ENCODE data around the gene NLK. TPM values are rescaled to one million over a fixed set of nuclear protein-coding genes. Genes with fewer than 3 reads are reported as not detected.

Gene NLK
- total and polyA plus RNA-seq, 2 of the 13 experiments (the other 11 are each of a cell fraction or from before 2014, with no cell fraction given): 13.4 to 14.6 TPM

DNA sequence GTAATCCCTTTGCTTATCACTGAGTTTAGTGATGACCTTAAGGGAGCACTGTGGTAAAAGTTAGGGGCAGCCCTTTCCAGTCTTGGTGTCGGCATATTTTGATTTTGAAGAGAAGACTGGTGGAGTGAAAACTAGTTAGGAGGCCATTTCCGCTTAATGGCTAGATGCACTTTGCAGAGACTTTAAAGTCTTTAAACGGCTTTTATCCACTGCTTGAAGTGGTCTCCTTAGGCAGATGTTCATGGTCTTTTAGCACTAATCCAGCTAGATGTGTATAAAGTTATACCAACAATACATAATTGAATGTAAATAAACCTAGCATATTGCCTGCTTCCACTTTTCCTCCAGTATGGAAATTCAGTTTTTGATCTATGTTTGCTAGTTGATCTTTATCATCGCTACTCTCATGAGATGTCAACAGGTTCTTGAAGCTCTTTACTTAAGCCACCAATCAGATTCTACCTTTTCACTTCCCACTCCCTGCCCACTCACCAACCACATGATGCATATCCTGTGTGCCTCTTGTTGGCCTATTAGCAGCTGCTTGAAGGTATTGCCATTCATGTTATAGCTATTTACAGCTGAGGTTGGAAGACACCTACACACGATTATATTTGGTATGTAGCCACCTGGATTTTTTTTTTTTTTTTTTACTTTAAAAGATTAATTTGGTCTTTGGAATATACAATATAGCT, 132.0 kb downstream of the NLK start:
- H3K27ac ChIP-seq (ENCODE audit: extremely low read length, insufficient read depth, low read length): no peak overlapping the region
- H2AFZ ChIP-seq (ENCODE audit: low read length): no peak overlapping the region
- TF ChIP-seq SRSF9 (IDR thresholded peaks at IDR 0.05; ENCODE audit: borderline replicate concordance, insufficient read depth, low read depth, low read length, poor library complexity, severe bottlenecking): no peak
- TF ChIP-seq U2AF2 (IDR thresholded peaks at IDR 0.05; ENCODE audit: low read depth, low read length): no peak
- TF ChIP-seq, protein P1, sequence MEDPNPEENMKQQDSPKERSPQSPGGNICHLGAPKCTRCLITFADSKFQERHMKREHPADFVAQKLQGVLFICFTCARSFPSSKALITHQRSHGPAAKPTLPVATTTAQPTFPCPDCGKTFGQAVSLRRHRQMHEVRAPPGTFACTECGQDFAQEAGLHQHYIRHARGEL (CRISPR knock-in tag; IDR thresholded peaks at IDR 0.05): no peak
- TF ChIP-seq, protein P2, sequence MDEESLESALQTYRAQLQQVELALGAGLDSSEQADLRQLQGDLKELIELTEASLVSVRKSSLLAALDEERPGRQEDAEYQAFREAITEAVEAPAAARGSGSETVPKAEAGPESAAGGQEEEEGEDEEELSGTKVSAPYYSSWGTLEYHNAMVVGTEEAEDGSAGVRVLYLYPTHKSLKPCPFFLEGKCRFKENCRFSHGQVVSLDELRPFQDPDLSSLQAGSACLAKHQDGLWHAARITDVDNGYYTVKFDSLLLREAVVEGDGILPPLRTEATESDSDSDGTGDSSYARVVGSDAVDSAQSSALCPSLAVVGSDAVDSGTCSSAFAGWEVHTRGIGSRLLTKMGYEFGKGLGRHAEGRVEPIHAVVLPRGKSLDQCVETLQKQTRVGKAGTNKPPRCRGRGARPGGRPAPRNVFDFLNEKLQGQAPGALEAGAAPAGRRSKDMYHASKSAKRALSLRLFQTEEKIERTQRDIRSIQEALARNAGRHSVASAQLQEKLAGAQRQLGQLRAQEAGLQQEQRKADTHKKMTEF (CRISPR knock-in tag; IDR thresholded peaks at IDR 0.05): no peak
- TF ChIP-seq, protein P3, sequence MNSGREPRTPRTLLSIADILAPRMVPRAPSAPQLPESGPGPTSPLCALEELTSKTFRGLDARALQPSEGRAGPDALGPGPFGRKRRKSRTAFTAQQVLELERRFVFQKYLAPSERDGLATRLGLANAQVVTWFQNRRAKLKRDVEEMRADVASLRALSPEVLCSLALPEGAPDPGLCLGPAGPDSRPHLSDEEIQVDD (CRISPR knock-in tag; IDR thresholded peaks at IDR 0.05; ENCODE audit: borderline replicate concordance): no peak
- no peak for TF ChIP-seq ZNF207 (IDR thresholded peaks at IDR 0.05; ENCODE audit: borderline replicate concordance)
- TF ChIP-seq, protein P4, sequence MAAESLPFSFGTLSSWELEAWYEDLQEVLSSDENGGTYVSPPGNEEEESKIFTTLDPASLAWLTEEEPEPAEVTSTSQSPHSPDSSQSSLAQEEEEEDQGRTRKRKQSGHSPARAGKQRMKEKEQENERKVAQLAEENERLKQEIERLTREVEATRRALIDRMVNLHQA (CRISPR knock-in tag; IDR thresholded peaks at IDR 0.05): no peak
- no peak for TF ChIP-seq CC2D1A (CRISPR knock-in tag; IDR thresholded peaks at IDR 0.05)
- TF ChIP-seq, protein P5, sequence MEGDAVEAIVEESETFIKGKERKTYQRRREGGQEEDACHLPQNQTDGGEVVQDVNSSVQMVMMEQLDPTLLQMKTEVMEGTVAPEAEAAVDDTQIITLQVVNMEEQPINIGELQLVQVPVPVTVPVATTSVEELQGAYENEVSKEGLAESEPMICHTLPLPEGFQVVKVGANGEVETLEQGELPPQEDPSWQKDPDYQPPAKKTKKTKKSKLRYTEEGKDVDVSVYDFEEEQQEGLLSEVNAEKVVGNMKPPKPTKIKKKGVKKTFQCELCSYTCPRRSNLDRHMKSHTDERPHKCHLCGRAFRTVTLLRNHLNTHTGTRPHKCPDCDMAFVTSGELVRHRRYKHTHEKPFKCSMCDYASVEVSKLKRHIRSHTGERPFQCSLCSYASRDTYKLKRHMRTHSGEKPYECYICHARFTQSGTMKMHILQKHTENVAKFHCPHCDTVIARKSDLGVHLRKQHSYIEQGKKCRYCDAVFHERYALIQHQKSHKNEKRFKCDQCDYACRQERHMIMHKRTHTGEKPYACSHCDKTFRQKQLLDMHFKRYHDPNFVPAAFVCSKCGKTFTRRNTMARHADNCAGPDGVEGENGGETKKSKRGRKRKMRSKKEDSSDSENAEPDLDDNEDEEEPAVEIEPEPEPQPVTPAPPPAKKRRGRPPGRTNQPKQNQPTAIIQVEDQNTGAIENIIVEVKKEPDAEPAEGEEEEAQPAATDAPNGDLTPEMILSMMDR (CRISPR knock-in tag; IDR thresholded peaks at IDR 0.05): no peak
- TF ChIP-seq ZNF605 (CRISPR knock-in tag; IDR thresholded peaks at IDR 0.05): no peak
- TF ChIP-seq, protein P6, sequence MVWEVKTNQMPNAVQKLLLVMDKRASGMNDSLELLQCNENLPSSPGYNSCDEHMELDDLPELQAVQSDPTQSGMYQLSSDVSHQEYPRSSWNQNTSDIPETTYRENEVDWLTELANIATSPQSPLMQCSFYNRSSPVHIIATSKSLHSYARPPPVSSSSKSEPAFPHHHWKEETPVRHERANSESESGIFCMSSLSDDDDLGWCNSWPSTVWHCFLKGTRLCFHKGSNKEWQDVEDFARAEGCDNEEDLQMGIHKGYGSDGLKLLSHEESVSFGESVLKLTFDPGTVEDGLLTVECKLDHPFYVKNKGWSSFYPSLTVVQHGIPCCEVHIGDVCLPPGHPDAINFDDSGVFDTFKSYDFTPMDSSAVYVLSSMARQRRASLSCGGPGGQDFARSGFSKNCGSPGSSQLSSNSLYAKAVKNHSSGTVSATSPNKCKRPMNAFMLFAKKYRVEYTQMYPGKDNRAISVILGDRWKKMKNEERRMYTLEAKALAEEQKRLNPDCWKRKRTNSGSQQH (CRISPR knock-in tag; IDR thresholded peaks at IDR 0.05; ENCODE audit: low read depth): no peak
- TF ChIP-seq REL (CRISPR knock-in tag; conservative IDR thresholded peaks at IDR 0.05): no peak
- TF ChIP-seq ZNF33A (CRISPR knock-in tag; IDR thresholded peaks at IDR 0.05; ENCODE audit: borderline replicate concordance): no peak
- no peak for TF ChIP-seq NR3C1 (CRISPR knock-in tag; IDR thresholded peaks at IDR 0.05)
- TF ChIP-seq, protein P7, sequence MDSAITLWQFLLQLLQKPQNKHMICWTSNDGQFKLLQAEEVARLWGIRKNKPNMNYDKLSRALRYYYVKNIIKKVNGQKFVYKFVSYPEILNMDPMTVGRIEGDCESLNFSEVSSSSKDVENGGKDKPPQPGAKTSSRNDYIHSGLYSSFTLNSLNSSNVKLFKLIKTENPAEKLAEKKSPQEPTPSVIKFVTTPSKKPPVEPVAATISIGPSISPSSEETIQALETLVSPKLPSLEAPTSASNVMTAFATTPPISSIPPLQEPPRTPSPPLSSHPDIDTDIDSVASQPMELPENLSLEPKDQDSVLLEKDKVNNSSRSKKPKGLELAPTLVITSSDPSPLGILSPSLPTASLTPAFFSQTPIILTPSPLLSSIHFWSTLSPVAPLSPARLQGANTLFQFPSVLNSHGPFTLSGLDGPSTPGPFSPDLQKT (CRISPR knock-in tag; IDR thresholded peaks at IDR 0.05; ENCODE audit: borderline replicate concordance): no peak
- TF ChIP-seq ZSCAN12 (CRISPR knock-in tag; IDR thresholded peaks at IDR 0.05): no peak
- no peak for TF ChIP-seq HDAC6 (IDR thresholded peaks at IDR 0.05; ENCODE audit: low read depth, low read length)

More for the DNA sequence above, 132.0 kb downstream of the NLK start:
- peaks cover 0 to 2% of the 10 kb centered on the region in 2 experiments; a peak in 3 of 5 replicates for H3K36me3 ChIP-seq (replicated peaks in 1 of 2; ENCODE audit: control insufficient read depth in 1 of 2, insufficient read depth in 2 of 2, low read length in 2 of 2)
- BruUV-seq (replicated peaks): no TSS peak
- H3K79me2 ChIP-seq (ENCODE audit: insufficient read depth, low read length): no peaks in the 10 kb centered on the region
- no peaks in the 10 kb centered on the region for H4K20me1 ChIP-seq (ENCODE audit: insufficient read depth, low read length)
- H3K4me3 ChIP-seq (replicated peaks in 1 of 3; ENCODE audit: insufficient read depth in 1 of 3, low read depth in 2 of 3, low read length in 3 of 3): no peak overlapping the region
- H3K4me2 ChIP-seq (ENCODE audit: low read depth, low read length): no peak overlapping the region
- H3K4me1 ChIP-seq (ENCODE audit: insufficient read depth, low read length): peaks cover 7% of the 10 kb centered on the region
- no peak for DNase-seq (ENCODE audit: low spot score)
- no peaks in the 10 kb centered on the region for H3K9me3 ChIP-seq (ENCODE audit: low read length)
- no peak overlapping the region for H3K9ac ChIP-seq (ENCODE audit: insufficient read depth, low read depth, low read length)
- in situ Hi-C loops (cut with HindIII; ENCODE audit: extremely low pct_ligation_motif_present, low pct_unique_long_range_greater_than_20kb) (no loop called here), intact Hi-C loops (cut with micrococcal nuclease; ENCODE audit: unreplicated experiment) (no loop called here)
- no peak for ATAC-seq
- POLR2A ChIA-PET: interaction anchor here (0.7 kb wide), 1 partner anchor 82 kb away, joined by 3 read pairs; no protein-coding TSS in a partner anchor
- FAIRE-seq: no peak
- 92% methylated on average over 5 of the region's 5 CpGs for WGBS (ENCODE audit: low lambda C conversion rate)
- no peaks in the 10 kb centered on the region for H3K27me3 ChIP-seq (ENCODE audit: control insufficient read depth in 1 of 2, insufficient read depth in 2 of 2, low read length in 2 of 2)
- CTCF ChIA-PET (ENCODE audit: low intra/inter-chr PET ratio, low total read pairs): no interaction called here
